GM11168 (cell line): ENCODE data around the gene LMNA.
"Not testable (repeated sequence)": the region's sequence is repeated elsewhere in the genome, so short reads cannot be mapped to it uniquely, and the experiment has no call there.

Source experiments
- in situ Hi-C: fragments of 300-500 bp; cut with MboI; formaldehyde crosslinking; loops from one replicate; pipeline ENCODE4 v1.12.0; 2022; ENCODE audit warnings: low sequenced_read_pairs; ENCODE audit not compliant: unreplicated experiment

The LMNA gene

GRCh38 chr1:156186347-156187177, 72.1 kb downstream of the LMNA start:
- in situ Hi-C loops = not testable (repeated sequence)
